ENCODE data around the gene TMED4.

- TF ChIP-seq CTCF (IDR thresholded peaks at IDR 0.05) (peak in 1 of 6 experiments; percentile 3), POLR2A (IDR thresholded peaks at IDR 0.05) (peak; percentile 84 to 86)
These were observed 8.4 kb downstream of the TMED4 start, which contains the start of gene DDX56 for GRCh38 chr7:44573464-44574286.

Measured in Peyer's patch (tissue), 4 donors.